Urothelium cell line (cell line): ENCODE results near the gene MOCS3.

ENCODE experiments used
- DNase-seq: peaks from one replicate; pipeline ENCODE4 v3.0.0; 2011; ENCODE audit warnings: low spot score, mixed read lengths
- FAIRE-seq: peaks from 2 replicates; lab custom pipeline; 2011; peaks lifted over from hg19 to GRCh38; lab: Jason Lieb, UNC

MOCS3 gene

DNA sequence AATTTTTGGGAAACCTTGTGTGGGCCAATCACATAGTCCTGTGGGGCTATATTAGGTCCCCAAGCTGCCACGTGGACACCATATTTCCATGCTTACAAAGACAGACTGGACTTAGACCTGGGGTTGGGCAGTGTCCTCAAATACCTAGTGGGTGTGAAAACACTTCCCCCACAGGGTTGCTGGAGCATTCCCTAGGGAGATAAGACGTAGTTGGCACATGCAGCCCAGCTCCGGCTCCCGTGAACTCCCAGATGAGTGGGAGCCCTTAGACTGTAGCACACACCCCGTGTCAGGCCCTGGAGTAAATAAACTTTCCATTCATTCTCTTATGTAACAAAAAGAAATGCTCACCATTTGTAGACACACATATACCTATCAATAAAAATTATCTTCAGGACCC is 50.1 kb downstream of the MOCS3 start:
- no peak for FAIRE-seq

DNA sequence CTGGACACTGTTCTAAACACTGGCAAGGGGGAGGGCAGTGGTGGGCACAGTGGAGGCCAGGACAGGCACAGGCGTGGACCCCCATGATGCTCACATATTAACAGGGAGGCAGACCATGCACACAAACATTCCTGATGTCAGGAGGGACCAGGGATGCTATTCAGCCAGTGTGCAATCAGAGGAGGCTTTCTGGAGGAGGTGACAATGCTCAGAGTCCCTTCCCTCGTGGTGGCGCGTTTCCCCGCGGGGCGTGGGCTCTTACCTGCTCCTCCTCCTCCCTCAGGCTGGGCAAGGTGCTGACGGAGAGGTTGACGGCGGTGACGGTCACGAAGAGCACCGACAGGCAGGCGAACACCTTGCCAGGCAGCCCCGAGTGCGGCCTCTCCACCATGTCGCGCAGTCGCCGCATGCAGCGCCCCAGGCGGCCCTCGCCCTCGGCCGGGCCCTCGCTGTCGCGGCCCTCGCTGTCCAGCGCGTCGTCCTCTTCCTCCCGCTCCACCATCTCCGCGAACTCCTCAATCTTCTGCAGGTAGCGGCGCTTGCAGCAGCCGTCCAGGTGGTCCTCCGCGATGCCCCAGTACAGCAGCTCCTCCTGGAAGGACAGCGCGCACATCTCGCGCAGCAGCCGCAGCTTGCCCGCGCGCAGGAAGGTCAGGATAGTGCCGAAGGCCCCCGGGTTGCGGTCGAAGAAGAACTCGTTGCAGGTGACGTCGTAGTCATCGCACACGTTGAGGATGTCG is 50.9 kb downstream of the MOCS3 start:
- DNase-seq = no peak
- no peak for FAIRE-seq

More for the DNA sequence above, 50.1 kb downstream of the MOCS3 start:
- no peak for DNase-seq

DNA sequence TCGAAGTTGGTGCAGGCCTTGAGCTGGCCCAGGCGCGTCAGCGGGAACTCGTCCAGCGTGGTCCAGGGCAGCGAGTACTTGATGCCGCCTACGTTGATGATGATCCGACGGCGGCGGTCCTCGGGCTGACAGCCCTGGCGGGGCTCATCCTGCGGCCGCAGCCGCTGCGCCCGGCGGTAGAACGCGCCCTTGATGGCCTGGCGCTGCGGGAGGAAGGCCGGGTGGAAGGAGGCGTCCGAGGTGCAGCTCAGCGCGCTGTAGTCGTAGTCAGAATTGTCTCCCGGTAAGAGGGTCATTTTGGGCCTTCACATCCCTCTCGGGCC is 51.4 kb downstream of the MOCS3 start:
- no peak for FAIRE-seq

DNA sequence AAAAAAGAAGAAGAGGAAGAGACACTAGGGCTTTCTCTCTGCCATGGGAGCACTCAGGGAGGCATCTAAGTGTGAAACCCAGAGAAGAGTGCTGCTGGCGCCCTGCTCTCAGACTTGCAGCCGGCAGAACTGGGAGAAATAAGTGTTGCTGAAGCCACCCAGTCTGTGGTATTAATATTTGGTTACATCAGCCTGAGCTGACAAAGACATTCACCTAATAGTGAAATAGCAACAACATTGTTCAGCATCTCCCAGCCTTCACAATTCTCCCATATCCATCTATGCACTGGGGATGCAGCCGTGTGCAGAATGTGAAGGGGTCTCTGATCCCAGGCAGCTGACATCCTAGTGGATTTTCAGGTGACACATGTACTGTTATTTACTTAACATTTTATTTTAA is 52.3 kb downstream of the MOCS3 start:
- no peak for FAIRE-seq
- no peak for DNase-seq

More for the DNA sequence above, 51.4 kb downstream of the MOCS3 start:
- DNase-seq = no peak

DNA sequence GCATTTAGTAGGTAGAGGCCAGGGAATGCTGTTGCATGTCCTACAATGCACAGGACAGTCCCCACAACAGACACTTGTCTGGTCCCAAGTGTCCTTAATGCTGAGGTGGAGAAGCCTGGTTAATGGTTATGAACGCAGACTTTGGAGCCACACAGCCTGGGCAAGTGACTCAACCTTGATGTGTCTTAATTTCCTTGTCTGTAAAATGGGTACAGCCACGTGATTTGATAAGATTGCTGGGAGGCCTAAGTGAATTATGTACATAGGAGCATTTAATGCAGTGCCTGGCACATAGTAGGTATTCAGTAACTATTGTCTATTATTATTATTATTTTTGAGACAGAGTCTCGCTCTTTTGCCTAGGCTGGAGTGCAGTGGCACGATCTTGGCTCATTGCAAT is 52.9 kb downstream of the MOCS3 start:
- DNase-seq = no peak

GRCh38 chr20:51012357-51012756 is 53.7 kb downstream of the MOCS3 start:
- FAIRE-seq (peak; percentile 59), DNase-seq (no peak)

More for the DNA sequence above, 52.9 kb downstream of the MOCS3 start:
- FAIRE-seq = no peak
